NCI-H2029 (cell line): ENCODE results near the gene OLFM1.
"Not testable (repeated sequence)": the region's sequence is repeated elsewhere in the genome, so short reads cannot be mapped to it uniquely, and the experiment has no call there.

Experiments
- DNase-seq: peaks from one replicate; lab custom pipeline; 2025; lab: John Stamatoyannopoulos, UW

The OLFM1 gene

DNA sequence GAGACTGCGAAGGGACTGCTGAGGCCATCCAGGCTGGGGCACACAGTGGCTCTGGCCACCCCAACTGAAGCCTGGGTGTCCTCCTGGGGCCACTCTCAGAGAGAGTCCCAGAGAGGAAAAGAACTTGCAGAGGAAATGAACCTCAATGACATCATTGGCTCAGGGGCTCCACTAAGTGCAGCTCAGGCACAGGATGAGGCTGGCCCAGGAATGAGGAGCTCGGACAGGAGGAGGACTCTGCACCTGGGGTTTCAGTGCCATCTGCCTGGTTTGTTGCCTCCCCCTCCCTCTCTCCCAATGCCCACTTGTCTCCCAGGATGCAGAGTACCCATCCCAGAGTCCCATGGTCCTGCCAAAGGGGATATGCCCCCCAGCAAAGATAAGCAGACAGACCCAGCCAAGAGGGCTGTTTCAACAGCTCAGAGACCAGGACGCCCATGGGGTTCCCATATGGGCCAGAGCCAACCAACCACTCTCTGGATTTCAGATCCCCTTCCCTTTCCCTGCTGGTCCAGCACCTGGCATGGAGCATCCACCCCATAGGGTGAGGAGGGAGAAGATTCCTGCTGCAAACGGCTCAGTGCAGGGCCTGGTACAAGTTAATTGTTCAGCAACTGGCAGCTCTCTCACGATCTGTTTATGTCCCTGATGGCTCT, 26.9 kb upstream of the OLFM1 start:
- no peak for DNase-seq

DNA sequence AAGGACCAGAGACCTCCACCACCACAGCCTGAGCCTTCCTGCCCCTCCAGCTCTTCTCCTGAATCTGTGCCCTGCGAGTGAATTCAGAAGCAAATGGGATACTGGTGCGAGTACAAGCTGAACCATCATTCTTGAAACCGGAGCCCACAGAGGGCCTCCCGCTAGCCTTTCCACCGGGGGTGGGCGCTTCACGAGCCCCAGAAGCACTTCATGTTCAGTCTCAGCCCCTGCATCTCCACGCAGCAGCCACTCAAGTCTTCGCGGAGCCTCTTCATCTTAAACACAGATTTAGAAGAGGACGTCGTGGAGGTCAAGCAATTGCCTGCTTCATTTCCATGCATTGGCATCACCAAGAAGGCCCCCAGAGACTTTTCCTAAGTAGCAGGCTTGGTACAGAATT, 26.0 kb upstream of the OLFM1 start:
- no peak for DNase-seq

DNA sequence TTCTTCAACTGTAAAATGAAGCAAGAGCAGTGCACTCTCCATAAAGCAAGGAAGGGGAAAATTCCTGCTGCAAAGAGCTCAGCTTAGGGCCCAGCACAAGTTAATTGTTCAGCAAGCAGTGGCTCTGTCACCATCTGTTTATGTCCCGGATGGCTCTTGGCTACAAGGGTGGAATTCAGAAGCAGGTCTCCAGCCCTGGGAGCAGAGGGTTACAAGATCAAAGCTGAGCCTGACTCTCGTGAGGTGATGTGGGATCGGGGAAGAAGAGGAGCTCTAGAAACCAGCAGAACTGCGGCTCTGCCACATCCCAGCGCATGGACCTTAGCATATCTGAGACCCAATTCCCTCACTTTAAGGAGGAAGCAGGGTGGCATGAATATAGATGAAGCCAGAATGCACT, 25.2 kb upstream of the OLFM1 start:
- no peak for DNase-seq

DNA sequence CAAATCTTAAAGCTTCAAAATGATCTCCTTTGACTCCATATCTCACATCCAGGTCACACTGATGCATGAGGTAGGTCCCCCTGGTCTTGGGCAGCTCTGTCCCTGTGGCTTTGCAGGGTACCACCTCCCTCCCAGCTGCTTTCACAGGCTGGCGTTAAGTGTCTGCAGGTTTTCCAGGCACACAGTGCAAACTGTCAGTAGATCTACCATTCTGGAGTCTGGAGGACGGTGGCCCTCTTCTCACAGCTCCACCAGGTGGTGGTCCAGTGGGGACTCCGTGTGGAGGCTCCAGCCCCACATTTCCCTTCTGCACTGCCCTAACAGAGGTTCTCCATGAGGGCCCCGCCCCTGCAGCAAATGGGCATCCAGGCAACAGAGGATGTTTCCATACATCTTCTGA, 24.0 kb upstream of the OLFM1 start:
- not testable (repeated sequence) for DNase-seq

DNA sequence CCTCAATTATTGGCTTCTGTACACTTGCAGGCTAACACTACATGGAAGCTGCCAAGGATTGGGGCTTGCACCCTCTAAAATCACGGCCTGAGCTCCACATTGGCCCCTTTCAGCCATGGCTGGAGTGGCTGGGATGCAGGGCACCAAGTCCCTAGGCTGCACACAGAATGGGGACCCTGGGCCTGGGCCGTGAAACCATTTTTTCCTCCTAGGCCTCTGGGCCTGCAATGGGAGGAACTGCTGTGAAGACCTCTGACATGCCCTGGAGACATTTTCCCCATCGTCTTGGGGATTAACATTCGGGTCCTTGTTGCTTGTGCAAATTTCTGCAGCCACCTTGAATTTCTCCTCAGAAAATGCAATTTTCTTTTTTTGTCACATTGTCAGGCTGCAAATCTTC, 23.6 kb upstream of the OLFM1 start:
- DNase-seq: not testable (repeated sequence)

DNA sequence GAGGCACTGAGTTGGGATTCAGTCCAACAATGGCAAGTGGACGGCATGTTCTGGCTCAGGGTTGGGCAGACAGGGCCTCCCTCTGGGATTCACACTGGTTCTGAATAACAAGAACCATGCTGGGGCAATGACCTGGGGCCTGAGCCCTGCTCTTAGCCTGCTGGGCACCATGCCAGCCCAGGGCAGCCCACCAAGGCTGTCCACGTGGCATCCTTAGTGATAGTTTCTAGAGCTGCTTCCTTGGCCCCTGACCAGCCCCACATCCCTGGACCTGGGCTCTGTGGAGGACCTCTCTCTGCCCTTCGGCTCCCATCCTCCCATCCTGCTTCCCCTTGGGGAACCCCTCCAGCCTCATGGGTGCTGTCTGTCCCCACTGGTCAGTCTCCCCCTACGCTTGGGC, 22.3 kb upstream of the OLFM1 start:
- no peak for DNase-seq

DNA sequence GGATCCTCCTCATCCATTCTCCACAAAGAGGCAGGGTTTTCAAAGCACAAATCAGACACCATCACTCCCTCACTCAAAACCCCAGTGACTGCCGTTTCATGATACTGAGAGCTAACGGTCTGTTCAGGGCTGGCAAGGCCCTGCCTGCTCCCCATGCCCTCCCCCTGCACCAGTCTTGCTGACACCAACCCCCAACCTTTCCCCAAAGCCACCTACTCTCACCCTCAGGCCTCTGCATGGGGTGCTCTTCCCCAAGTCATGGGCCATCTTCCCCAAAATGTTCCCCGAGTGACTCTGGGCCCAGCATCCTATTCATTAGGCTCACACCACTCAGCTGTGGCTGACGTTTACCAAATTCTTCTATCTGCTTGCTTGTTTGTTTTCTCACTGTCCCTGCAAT, 21.7 kb upstream of the OLFM1 start:
- DNase-seq: no peak

DNA sequence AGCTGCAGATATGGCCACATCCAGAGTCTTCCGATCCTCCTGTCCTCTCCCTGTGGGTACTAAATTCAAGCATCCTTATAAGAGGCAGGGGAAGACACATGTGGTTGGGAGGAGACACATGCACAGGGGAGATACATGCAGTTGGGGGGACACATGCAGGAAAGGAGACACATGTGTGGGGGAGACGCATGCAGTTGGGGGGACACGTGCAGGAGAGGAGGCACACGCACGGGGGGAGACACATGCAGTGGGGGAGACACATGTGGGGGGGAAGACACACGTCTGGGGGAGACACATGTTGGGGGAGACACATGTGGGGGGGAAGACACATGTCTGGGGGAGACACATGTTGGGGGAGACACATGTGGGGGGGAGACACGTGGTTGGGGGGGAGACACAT, 21.2 kb upstream of the OLFM1 start:
- DNase-seq: no peak

DNA sequence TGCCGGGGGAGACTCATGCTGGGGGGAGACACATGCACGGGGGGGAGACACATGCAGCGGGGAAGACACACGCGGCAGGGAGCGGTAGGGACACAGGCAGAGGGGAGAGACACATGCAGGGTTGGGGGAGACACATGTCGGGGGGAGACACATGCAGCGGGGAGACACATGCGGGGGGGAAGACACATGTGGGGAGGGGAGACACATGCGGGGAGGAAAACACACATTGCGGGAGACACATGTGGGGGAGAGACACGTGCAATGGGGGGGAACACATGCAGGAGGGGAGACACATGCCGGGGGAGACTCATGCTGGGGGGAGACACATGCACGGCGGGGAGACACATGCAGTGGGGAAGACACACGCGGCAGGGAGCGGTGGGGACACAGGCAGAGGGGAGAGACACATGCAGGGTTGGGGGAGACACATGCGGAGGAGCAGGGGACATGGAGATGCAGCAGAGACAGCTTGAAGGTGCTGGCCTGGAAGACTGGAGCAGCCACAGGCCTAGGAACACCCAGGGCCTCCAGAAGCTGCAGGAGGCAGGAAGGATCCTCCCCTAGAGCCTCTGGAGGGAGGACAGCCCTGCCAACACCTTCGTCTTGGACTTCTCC, 20.3 kb upstream of the OLFM1 start:
- DNase-seq: no peak

DNA sequence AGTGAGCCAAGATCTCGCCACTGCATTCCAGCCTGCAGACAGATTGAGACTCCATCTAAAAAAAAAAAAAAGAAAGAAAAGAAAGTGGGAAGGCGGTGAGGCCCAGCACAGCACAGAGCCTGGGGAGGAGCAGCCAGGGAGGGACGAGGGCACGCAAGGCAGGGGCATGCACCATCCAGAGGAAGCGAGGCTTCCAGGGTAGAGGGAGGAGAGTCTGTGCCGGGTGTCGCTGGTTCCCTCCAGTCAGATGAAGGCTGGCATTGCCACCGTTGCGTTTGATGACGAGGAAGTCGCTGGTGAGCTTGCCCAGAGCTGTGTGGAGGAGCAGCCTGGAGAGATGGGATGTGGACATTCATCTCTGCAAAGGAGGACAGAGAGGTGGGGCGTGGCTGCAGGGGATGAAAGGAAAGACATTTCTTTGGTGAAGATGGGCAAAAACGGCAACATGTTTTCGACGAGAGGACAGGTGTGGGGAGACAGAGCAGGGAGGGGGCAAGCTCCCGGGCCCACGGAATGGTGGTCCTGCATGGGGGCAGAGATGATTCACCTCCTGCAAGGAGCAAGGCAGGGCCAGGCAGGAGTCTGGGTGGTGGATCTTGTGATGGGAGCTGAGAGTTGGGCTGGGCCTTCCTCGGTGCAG, 18.6 kb upstream of the OLFM1 start:
- no peak for DNase-seq

DNA sequence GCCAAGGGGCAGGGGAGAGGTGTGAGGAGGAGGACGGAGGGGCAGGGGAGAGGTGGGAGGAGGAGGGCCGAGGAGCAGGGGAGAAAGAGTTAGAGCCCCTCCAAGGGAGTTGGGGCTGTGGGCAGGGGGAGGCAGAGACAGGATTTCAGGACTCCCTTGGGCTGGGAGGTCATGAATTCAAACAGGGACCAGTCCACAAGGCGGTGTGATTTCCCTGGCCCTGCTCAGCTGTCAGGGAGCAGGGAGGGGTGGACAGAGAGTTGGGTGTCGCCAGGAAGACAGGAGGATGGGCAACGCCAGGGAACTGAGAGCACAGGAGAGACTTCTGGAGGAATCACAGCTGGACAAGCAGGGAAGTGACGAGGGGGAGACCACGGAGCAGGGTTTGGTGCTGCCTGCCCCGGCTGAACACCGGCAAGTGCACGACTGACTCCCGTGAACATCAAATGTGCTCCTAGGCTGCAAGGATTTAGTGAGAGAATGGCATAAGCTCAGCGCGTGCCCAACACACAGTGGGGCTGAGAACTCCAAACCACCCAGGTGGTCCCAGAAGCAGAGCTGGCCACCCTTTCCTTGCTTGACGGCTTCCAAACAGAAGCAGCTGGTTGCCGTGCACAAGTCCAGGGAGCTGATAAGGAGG, 17.8 kb upstream of the OLFM1 start:
- DNase-seq: no peak

DNA sequence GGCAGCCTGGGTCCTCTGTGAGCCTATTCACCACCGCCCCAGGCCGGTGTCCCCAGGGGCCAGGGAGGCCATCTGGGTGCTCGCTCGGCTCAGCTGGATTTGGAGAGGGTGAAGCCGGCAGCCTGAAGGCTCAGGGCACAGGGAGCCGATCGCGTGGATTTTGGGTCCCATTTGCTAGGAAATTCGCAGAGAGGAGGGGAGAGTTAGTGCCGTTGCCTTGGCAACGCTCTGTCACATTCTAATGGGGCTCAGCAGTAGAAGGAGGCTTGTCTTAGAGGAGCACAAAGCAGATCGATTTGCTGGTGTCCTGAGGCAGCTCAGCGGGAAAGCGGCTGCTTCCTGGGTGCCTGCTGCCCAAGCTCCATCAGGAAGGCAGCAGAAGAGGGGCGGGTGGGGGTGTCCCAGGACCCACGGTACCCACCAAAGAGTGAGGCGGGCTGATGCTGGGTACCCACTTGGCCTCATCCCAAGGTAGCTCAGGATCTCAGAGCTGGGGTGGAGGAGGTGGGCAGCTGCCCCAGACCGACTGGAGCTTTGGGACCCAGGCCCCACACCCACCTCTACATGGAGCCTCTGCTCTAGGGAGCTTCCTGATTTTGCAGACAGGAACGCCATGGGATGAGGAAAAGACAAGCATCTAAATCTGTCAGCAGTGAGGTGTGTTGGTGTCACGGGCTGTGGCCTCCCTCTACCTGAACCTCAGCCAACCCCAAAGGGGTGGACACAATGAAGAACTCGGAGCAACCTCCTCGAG, 17.1 kb upstream of the OLFM1 start:
- DNase-seq: no peak

DNA sequence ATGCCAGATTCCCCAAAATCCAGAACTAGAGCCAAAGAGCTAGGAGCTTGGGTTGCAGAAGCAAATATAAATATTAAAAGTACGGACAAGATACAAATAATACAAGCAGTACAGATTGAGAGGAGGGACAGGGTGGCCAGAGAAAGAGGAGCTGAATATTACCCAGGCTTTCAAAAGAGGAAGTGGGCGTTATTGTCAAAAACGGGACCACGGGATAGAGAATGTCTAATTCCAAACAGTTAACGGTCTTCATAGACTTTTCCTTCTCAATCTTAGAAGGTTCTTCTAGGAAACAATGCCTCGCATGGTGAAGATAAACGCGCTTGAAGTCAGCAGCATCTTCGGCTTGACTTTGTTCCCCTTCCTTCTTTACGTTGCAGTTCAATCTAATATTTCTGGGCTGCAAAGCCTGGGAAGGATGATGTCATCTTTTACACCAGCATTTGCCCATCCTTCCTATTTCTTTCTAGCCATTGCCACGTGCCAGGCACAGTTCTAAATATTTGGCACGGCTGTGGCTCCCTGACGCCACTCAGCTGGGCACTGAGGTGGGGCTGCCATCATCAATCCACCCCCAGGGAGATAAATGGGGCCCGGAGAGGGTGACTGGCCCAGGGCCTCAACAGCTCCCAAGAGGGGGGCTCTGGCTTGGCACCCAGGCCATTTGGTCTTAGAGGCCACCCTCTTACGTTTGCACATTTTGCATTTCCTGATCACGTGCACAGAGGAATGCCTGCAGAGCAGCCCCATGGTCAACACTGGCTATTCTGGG, 16.3 kb upstream of the OLFM1 start:
- no peak for DNase-seq

DNA sequence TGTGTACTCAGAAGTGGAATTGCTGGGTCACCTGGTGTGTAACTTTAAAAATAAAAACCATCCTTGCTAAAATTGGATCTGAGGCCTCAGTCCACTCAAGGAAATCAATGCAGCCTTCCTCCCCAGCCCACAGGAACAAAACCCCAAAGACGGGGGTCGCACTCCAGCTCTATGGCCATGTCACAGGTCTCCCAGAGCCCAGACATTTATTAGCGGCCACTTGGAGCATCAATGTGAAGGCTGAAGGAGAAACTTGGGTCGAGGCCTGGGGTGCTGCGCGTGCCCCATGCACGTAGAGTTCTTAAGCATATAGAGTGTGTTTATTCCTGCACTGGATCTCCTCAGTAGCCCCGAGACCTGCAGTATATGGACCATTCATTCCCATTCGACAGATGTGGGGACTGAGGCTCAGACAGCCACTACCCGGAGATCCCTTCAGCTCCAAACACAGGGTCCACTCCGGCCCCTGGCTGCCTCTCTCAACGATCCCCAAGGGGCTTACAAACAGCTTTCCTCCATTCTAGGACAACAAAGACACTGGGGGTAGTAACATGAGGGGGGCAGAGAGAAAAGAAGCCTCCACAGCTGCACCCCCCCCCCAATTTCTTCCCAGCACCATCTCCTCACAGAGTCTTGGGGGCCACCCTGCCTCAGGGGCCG, 14.3 kb upstream of the OLFM1 start:
- DNase-seq: no peak

DNA sequence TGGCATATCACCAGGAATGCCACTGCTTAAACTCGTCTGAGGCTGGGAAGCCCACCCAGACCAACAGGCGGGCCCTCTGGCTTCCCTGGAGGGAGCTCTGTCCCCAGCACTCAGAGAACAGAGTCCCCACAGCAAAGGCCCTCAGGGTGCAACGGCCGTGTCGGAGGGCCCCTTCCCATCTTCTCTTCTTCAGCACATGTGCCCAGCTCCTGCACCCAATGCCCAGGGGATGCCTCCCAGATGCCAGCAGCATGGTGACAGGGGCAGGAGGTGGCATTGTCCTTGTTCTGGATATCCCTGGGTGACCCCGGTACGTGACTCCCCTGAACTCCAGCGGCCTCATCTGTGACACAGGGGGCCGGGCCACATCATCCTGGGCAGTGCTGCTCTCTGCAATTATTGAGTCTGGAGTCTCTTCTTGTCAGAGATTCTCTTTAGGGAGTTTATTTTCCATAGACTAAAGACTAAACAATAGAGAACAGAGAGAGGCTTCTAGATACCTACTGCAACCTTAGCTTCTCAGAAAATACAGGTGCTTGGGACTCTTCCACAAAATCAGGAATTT, 13.6 kb upstream of the OLFM1 start:
- DNase-seq: no peak

DNA sequence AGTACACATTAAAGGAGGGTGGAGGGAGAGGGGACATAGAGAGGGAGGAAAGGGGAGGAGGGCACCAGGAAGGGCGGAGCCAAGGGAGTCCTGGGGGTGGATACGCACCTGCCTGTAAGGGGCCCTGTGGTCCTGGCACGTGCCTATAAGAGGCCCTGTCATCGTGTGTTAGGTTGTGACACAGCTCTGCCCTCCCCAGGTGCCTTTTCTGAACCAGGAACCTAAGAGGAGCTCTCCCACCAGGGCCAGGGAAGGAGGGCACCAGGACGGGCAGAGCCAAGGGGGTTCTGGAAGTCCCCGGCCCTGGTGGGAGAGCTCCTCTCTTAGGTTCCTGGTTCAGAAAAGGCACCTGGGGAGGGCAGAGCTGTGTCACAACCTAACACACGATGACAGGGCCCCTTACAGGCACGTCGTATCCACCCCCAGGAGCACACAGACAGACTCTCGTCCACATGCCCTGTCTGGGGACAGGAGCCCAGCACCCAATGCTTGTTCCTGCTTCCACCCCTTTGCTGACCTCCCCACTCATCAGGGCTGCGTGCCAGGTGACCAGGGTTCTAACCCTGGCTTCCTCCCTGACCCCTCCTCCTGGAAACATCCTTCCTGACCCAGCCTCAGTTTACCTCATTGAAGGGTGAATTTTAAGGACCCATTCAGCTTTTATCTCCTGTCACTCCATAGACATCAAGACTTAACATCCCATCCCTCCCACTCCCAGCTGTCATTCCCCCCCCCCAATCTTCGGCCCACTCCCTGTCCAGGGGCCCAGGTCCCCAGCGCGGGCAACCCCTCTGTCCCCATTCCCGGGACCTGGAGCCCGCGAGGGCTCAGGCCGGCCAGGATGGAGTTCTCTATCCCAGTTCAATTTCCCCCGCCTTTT, 12.9 kb upstream of the OLFM1 start:
- DNase-seq: no peak

DNA sequence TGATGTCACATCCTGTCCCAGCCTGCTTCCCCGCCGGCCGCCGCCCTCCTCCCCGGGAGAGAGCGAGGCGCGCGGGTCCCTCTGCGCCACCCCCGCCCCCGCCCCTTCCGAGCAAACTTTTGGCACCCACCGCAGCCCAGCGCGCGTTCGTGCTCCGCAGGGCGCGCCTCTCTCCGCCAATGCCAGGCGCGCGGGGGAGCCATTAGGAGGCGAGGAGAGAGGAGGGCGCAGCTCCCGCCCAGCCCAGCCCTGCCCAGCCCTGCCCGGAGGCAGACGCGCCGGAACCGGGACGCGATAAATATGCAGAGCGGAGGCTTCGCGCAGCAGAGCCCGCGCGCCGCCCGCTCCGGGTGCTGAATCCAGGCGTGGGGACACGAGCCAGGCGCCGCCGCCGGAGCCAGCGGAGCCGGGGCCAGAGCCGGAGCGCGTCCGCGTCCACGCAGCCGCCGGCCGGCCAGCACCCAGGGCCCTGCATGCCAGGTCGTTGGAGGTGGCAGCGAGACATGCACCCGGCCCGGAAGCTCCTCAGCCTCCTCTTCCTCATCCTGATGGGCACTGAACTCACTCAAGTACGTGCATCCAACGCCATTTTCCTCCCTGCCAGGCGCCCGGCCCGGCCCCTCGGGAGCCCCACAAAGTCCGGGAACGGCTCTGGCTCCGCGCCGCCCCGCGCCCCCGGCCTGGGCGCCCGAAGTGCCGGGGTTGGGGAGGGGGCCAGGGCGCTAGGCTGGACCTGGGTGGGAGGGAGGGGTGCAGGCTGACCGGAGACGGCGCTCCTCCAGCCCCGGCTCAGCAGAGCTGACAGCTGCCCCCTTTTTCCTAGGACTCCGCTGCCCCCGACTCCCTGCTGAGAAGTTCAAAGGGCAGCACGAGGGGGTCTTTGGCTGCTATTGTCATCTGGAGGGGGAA, 12.0 kb upstream of the OLFM1 start:
- DNase-seq: no peak

DNA sequence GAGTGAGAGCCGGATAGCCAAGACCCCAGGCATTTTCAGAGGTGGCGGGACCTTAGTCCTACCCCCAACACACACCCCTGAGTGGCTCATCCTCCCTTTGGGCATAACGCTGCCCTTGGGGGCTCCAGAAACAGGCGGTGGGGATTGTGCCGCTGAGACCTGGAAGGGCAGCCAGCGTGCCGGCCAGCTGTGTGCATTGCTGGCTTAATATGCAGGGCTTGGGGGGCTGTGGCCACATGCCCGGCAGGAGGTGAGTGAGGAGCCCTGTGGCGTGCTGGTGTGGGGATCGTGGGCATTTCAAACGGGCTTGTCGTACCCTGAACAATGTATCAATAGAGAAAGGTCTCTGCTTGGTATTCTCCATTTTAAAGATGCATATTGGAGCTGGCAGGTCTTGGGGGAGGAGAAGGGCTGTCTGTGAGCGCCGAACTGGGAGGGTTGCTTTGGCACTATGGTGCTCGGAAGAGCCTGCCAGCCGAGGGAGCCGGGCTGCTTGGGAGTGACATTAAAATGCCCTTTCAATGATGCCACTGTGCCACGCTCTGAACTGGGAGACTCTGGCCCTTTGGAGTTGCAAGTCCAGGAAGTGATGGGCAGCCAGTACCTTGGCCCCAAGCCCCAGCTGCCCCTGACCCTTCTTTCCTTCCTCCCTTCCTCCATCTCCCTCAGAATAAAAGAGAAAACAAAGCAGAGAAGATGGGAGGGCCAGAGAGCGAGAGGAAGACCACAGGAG, 11.2 kb upstream of the OLFM1 start:
- no peak for DNase-seq
